GM12891 (cell line): Measurements from ENCODE around the gene IGSF8.

Experiments
- POLR2A ChIP-seq: IDR thresholded peaks from 2 replicates; pipeline ENCODE4 v1.6.1; 2011; ENCODE audit warnings: low read depth, low read length, control low read depth
- TAF1 ChIP-seq: IDR thresholded peaks from 2 replicates; pipeline ENCODE4 v1.6.1; 2011; ENCODE audit warnings: low read depth, low read length, control low read depth

DNA sequence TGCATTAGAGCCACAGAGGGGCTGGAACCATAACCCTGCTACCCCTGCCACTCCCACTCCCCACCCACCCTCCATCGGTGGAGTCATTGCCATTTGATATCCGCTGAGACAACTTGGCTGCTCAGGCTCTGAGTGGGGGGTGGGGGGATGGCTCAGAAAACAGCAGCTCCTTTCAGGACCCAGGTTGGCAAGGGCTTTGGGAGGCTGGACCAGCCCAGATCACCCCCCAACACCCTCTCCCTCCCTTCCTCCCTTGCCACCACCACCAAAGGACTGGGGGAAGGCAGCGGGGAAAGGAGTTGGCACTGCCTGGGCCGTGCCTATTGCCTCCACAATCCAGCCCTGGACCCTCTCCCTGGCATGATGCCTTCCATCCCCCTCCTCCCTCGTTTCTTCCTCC is 30.2 kb downstream of the IGSF8 start:
- no peak for TF ChIP-seq POLR2A
- no peak for TF ChIP-seq TAF1
